Gastroesophageal sphincter (tissue), 3 donors: ENCODE measurements around the gene VWA5A.

Experiments
- POLR2A ChIP-seq, 2 donors: fragments of 450-650 bp; IDR thresholded peaks; one replicate each; pipeline ENCODE4 v1.6.1; 2017; ENCODE audit warnings: antibody characterized with exemption in 2 of 2, mild to moderate bottlenecking in 2 of 2, moderate library complexity in 1 of 2
- TF ChIP-seq, protein P1 (sequence below), 4 experiments: fragments of 200-600 bp in 2 of 4; fragments of 450-650 bp in 2 of 4; sonication (generic) in 1 of 4; IDR thresholded peaks; one replicate each; pipeline ENCODE4 v1.5.1; 2017 to 2019; ENCODE audit warnings: antibody characterized with exemption in 4 of 4, mild to moderate bottlenecking in 2 of 4, moderate library complexity in 2 of 4

DNA sequence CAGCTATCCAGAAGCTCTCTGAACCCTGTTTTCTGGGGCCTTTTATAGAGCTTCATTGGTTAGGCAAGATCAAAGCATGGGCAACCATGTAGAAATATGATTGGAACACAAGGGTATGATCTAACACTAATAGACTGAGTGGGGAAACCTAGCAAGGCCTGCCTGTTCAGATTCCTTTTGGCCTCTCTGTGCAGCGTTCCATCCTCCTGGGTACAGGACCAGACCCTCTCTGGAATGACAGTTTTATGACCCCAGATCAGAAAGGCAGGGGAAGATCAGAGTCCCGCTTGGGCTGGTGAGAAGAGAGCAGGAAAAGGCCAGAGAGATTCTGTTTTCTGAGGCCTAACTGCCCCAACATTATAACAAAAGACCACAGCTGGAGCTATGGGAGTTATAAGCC is 36.7 kb upstream of the VWA5A start:
- no peak for TF ChIP-seq POLR2A (IDR thresholded peaks at IDR 0.05)
- TF ChIP-seq, protein P1, sequence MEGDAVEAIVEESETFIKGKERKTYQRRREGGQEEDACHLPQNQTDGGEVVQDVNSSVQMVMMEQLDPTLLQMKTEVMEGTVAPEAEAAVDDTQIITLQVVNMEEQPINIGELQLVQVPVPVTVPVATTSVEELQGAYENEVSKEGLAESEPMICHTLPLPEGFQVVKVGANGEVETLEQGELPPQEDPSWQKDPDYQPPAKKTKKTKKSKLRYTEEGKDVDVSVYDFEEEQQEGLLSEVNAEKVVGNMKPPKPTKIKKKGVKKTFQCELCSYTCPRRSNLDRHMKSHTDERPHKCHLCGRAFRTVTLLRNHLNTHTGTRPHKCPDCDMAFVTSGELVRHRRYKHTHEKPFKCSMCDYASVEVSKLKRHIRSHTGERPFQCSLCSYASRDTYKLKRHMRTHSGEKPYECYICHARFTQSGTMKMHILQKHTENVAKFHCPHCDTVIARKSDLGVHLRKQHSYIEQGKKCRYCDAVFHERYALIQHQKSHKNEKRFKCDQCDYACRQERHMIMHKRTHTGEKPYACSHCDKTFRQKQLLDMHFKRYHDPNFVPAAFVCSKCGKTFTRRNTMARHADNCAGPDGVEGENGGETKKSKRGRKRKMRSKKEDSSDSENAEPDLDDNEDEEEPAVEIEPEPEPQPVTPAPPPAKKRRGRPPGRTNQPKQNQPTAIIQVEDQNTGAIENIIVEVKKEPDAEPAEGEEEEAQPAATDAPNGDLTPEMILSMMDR (IDR thresholded peaks at IDR 0.05), result no peak
